Right lobe of liver (tissue), 4 donors: Measurements from ENCODE around the gene CCSER1.

Experiments
- POLR2A ChIP-seq: fragments of 450-650 bp; IDR thresholded peaks from one replicate; pipeline ENCODE4 v1.6.1; 2017; ENCODE audit warnings: antibody characterized with exemption, mild to moderate bottlenecking
- TF ChIP-seq, protein P1 (sequence below), 4 donors: fragments of 200-600 bp in 3 of 4; fragments of 450-650 bp in 1 of 4; IDR thresholded peaks; one replicate each; pipeline versions ENCODE4 v1.5.1 to v1.8.0; 2016 to 2022; ENCODE audit warnings: antibody characterized with exemption in 4 of 4, mild to moderate bottlenecking in 2 of 4
- donor health status: DM: no; HTN: no; CAD: no.
- donor health status: DM: no; HTN: no; CAD: no.
- donor health status: DM: no; HTN: yes; CAD: no.

GRCh38 chr4:90093526-90093925, 33.7 kb upstream of the CCSER1 start:
- TF ChIP-seq, protein P1, sequence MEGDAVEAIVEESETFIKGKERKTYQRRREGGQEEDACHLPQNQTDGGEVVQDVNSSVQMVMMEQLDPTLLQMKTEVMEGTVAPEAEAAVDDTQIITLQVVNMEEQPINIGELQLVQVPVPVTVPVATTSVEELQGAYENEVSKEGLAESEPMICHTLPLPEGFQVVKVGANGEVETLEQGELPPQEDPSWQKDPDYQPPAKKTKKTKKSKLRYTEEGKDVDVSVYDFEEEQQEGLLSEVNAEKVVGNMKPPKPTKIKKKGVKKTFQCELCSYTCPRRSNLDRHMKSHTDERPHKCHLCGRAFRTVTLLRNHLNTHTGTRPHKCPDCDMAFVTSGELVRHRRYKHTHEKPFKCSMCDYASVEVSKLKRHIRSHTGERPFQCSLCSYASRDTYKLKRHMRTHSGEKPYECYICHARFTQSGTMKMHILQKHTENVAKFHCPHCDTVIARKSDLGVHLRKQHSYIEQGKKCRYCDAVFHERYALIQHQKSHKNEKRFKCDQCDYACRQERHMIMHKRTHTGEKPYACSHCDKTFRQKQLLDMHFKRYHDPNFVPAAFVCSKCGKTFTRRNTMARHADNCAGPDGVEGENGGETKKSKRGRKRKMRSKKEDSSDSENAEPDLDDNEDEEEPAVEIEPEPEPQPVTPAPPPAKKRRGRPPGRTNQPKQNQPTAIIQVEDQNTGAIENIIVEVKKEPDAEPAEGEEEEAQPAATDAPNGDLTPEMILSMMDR (IDR thresholded peaks at IDR 0.05): no peak
- TF ChIP-seq POLR2A: no peak
